UCSD-AML1 (cell line): ENCODE measurements around the gene KRTAP9-7.
"Not testable (repeated sequence)": the region's sequence is repeated elsewhere in the genome, so short reads cannot be mapped to it uniquely, and the experiment has no call there.

Experiments
- DNase-seq: peaks from one replicate; lab custom pipeline; 2025; ENCODE audit not compliant: unreplicated experiment; lab: John Stamatoyannopoulos, UW

The KRTAP9-7 gene

GRCh38 chr17:41271323-41271722 is 4.2 kb upstream of the KRTAP9-7 start:
- not testable (repeated sequence) for DNase-seq

GRCh38 chr17:41271858-41272257 is 3.6 kb upstream of the KRTAP9-7 start:
- DNase-seq: no peak

- no peak for DNase-seq
Observed at GRCh38 chr17:41278176-41278955, 2.9 kb downstream of the KRTAP9-7 start.

- DNase-seq: no peak
Observed at GRCh38 chr17:41284043-41284442, 8.5 kb downstream of the KRTAP9-7 start.

- DNase-seq: no peak
Observed at GRCh38 chr17:41284546-41284945, 9.0 kb downstream of the KRTAP9-7 start.

GRCh38 chr17:41287050-41287449 is 11.6 kb downstream of the KRTAP9-7 start:
- no peak for DNase-seq

- DNase-seq: no peak
Observed at GRCh38 chr17:41294016-41294415, 18.5 kb downstream of the KRTAP9-7 start.

GRCh38 chr17:41296846-41297245 is 21.3 kb downstream of the KRTAP9-7 start:
- DNase-seq: no peak

GRCh38 chr17:41298458-41299135 is 23.1 kb downstream of the KRTAP9-7 start:
- no peak for DNase-seq

- DNase-seq: no peak
Observed at GRCh38 chr17:41301204-41301790, 25.8 kb downstream of the KRTAP9-7 start.

GRCh38 chr17:41301916-41302901 is 26.7 kb downstream of the KRTAP9-7 start, which contains the start of gene KRTAP29-1:
TSS of gene KRTAP29-1 (minus strand) at chr17:41302851. CDS start at chr17:41302851, 0 bp downstream.
- no peak for DNase-seq

- no peak for DNase-seq
Observed at GRCh38 chr17:41302981-41303380, 27.5 kb downstream of the KRTAP9-7 start.

- no peak for DNase-seq
Observed at GRCh38 chr17:41304091-41304490, 28.6 kb downstream of the KRTAP9-7 start.

- DNase-seq: no peak
Observed at GRCh38 chr17:41307647-41308046, 32.1 kb downstream of the KRTAP9-7 start.

GRCh38 chr17:41308251-41308917 is 32.9 kb downstream of the KRTAP9-7 start:
- DNase-seq: peak; percentile 69

GRCh38 chr17:41308918-41309359 is 33.4 kb downstream of the KRTAP9-7 start, which contains the start of gene KRTAP16-1:
TSS of gene KRTAP16-1 (minus strand) at chr17:41309309. CDS start at chr17:41309253, 56 bp downstream.
- peak; percentile 54 for DNase-seq

- no peak for DNase-seq
Observed at GRCh38 chr17:41311111-41311510, 35.6 kb downstream of the KRTAP9-7 start.

GRCh38 chr17:41315204-41315794 is 39.8 kb downstream of the KRTAP9-7 start, which contains the start of gene KRTAP17-1:
TSS of gene KRTAP17-1 (minus strand) at chr17:41315710. CDS start at chr17:41315650, 60 bp downstream.
- DNase-seq: no peak

- DNase-seq: no peak
Observed at GRCh38 chr17:41315814-41316445, 40.4 kb downstream of the KRTAP9-7 start.
